ENCODE measurements around the gene HIRA.

The HIRA gene

GRCh38 chr22:19351604-19352003 is 79.9 kb downstream of the HIRA start:
- in situ Hi-C loops (cut with HindIII; ENCODE audit: low sequenced_read_pairs) = no loop called here
- TF ChIP-seq CTCF (IDR thresholded peaks at IDR 0.05; ENCODE audit: low read depth, low read length) = no peak
- H3K4me3 ChIP-seq (ENCODE audit: low read depth, low read length) = no peak overlapping the region
- no peak for DNase-seq (ENCODE audit: low read depth, low spot score)

- in situ Hi-C loops (cut with HindIII; ENCODE audit: low sequenced_read_pairs) = no loop called here
- no peak overlapping the region for H3K4me3 ChIP-seq (ENCODE audit: low read depth, low read length)
- no peak for TF ChIP-seq CTCF (IDR thresholded peaks at IDR 0.05; ENCODE audit: low read depth, low read length)
- no peak for DNase-seq (ENCODE audit: low read depth, low spot score)
Observed at GRCh38 chr22:19350947-19351346, 80.6 kb downstream of the HIRA start.

- DNase-seq (ENCODE audit: low read depth, low spot score) = no peak
- in situ Hi-C loops (cut with HindIII; ENCODE audit: low sequenced_read_pairs) = no loop called here
- TF ChIP-seq CTCF (IDR thresholded peaks at IDR 0.05; ENCODE audit: low read depth, low read length) = no peak
- no peak overlapping the region for H3K4me3 ChIP-seq (ENCODE audit: low read depth, low read length)
Observed at GRCh38 chr22:19350476-19350859, 81.1 kb downstream of the HIRA start.

GRCh38 chr22:19349778-19350475 is 81.6 kb downstream of the HIRA start:
- no peak overlapping the region for H3K4me3 ChIP-seq (ENCODE audit: low read depth, low read length)
- no peak for DNase-seq (ENCODE audit: low read depth, low spot score)
- in situ Hi-C loops (cut with HindIII; ENCODE audit: low sequenced_read_pairs) = no loop called here
- no peak for TF ChIP-seq CTCF (IDR thresholded peaks at IDR 0.05; ENCODE audit: low read depth, low read length)

GRCh38 chr22:19346677-19347265 is 84.8 kb downstream of the HIRA start:
- no peak overlapping the region for H3K4me3 ChIP-seq (ENCODE audit: low read depth, low read length)
- no peak for DNase-seq (ENCODE audit: low read depth, low spot score)
- no peak for TF ChIP-seq CTCF (IDR thresholded peaks at IDR 0.05; ENCODE audit: low read depth, low read length)
- in situ Hi-C loops (cut with HindIII; ENCODE audit: low sequenced_read_pairs) = no loop called here

- no peak for TF ChIP-seq CTCF (IDR thresholded peaks at IDR 0.05; ENCODE audit: low read depth, low read length)
- H3K4me3 ChIP-seq (ENCODE audit: low read depth, low read length) = no peak overlapping the region
- in situ Hi-C loops (cut with HindIII; ENCODE audit: low sequenced_read_pairs) = no loop called here
- DNase-seq (ENCODE audit: low read depth, low spot score) = no peak
Observed at GRCh38 chr22:19344420-19344819, 87.1 kb downstream of the HIRA start.

Measured in astrocyte of the spinal cord (primary cell).